Measurements from ENCODE around the gene SFI1. TPM values are rescaled to one million over a fixed set of nuclear protein-coding genes. Genes with fewer than 3 reads are reported as not detected.

The SFI1 gene, protein sequence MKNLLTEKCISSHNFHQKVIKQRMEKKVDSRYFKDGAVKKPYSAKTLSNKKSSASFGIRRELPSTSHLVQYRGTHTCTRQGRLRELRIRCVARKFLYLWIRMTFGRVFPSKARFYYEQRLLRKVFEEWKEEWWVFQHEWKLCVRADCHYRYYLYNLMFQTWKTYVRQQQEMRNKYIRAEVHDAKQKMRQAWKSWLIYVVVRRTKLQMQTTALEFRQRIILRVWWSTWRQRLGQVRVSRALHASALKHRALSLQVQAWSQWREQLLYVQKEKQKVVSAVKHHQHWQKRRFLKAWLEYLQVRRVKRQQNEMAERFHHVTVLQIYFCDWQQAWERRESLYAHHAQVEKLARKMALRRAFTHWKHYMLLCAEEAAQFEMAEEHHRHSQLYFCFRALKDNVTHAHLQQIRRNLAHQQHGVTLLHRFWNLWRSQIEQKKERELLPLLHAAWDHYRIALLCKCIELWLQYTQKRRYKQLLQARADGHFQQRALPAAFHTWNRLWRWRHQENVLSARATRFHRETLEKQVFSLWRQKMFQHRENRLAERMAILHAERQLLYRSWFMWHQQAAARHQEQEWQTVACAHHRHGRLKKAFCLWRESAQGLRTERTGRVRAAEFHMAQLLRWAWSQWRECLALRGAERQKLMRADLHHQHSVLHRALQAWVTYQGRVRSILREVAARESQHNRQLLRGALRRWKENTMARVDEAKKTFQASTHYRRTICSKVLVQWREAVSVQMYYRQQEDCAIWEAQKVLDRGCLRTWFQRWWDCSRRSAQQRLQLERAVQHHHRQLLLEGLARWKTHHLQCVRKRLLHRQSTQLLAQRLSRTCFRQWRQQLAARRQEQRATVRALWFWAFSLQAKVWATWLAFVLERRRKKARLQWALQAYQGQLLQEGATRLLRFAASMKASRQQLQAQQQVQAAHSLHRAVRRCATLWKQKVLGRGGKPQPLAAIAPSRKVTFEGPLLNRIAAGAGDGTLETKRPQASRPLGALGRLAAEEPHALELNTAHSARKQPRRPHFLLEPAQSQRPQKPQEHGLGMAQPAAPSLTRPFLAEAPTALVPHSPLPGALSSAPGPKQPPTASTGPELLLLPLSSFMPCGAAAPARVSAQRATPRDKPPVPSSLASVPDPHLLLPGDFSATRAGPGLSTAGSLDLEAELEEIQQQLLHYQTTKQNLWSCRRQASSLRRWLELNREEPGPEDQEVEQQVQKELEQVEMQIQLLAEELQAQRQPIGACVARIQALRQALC
- total RNA-seq (300 TPM), polyA plus RNA-seq (10 to 100 TPM; 18.6 to 36.1 (median 28.0) TPM)

- Mint-ChIP-seq H3K36me3 (peaks cover 3% of the 10 kb centered on the region), H3K4me3 (peak within 1 kb of the TSS; percentile 93 to 99 (median 94)), H3K27me3 (peaks cover 4% of the 10 kb centered on the region), H3K9me3 (no peaks in the 10 kb centered on the region), H3K4me1 (peaks cover 8 to 61% (median 24%) of the 10 kb centered on the region in 4 donors), H3K27ac (peak within 1 kb of the TSS; percentile 96 to 99 (median 98))
- Histone ChIP-seq H3K27ac (ENCODE audit: insufficient read depth, low read length, poor library complexity, severe bottlenecking) (peak within 1 kb of the TSS; percentile 91), H3K9me3 (ENCODE audit: control insufficient read depth in 2 of 2, low read length in 2 of 2) (no peaks in the 10 kb centered on the region), H3K4me3 (ENCODE audit: low read depth, low read length) (peak within 1 kb of the TSS; percentile 92), H3K4me1 (ENCODE audit: control insufficient read depth, insufficient read depth, low read length, poor library complexity, severe bottlenecking) (peaks cover 63% of the 10 kb centered on the region), H3K36me3 (ENCODE audit: control insufficient read depth, insufficient read depth, low read length) (no peaks in the 10 kb centered on the region), H3K27me3 (ENCODE audit: control insufficient read depth, insufficient read depth, low read length) (no peaks in the 10 kb centered on the region)
- peak; percentile 87 for ATAC-seq (ENCODE audit: low read depth in 2 of 2)
- peak; percentile 93 to 97 (median 97) for DNase-seq
Observed at GRCh38 chr22:31496007-31496734, at the start of gene SFI1. TSS of gene SFI1 (plus strand) at chr22:31496536. CDS start at chr22:31508285, 11,749 bp downstream.

GRCh38 chr22:31446767-31447166 lies 49.6 kb upstream of the SFI1 start:
- no peak overlapping the region for H3K4me3 Mint-ChIP-seq
- peaks cover 48% of the 10 kb centered on the region for H3K36me3 ChIP-seq (ENCODE audit: control insufficient read depth, insufficient read depth, low read length)
- no peak for DNase-seq
- H3K27me3 Mint-ChIP-seq = no peaks in the 10 kb centered on the region
- no peak overlapping the region for H3K4me3 ChIP-seq (ENCODE audit: low read depth, low read length)
- H3K9me3 Mint-ChIP-seq = no peaks in the 10 kb centered on the region
- no peaks in the 10 kb centered on the region for H3K27me3 ChIP-seq (ENCODE audit: control insufficient read depth, insufficient read depth, low read length)
- no peak overlapping the region for H3K27ac ChIP-seq (ENCODE audit: insufficient read depth, low read length, poor library complexity, severe bottlenecking)
- no peak overlapping the region for H3K27ac Mint-ChIP-seq
- H3K9me3 ChIP-seq (ENCODE audit: control insufficient read depth in 2 of 2, low read length in 2 of 2) = no peaks in the 10 kb centered on the region
- H3K36me3 Mint-ChIP-seq = peaks cover 37% of the 10 kb centered on the region
- no peak for ATAC-seq (ENCODE audit: low read depth in 2 of 2)
- no peaks in the 10 kb centered on the region for H3K4me1 ChIP-seq (ENCODE audit: control insufficient read depth, insufficient read depth, low read length, poor library complexity, severe bottlenecking)
- H3K4me1 Mint-ChIP-seq = peaks cover 0 to 2% (median 0%) of the 10 kb centered on the region in 4 donors

DNA sequence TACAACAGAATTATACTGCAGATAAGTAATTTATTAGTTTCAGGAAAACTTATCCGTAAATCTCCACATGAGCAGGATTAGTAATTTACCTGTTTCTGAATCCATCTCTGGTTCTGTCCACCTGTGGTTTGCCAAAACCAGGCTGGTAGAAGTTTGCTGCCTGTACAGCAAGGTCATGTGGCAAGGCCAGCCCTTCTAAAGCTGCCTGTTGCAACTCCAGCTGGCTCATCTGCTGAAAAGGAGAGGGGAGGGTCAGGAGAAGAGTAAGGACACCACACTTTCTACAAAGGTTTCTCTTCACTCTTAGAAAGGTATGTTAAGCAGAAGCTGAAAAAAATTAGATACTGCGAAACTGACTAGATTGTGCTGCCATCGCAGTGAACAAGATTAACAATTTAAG lies 49.0 kb upstream of the SFI1 start:
- no peak for ATAC-seq (ENCODE audit: low read depth in 2 of 2)
- peak overlapping the region in 1 of 3 donors; percentile 41 for H3K27ac Mint-ChIP-seq
- Histone ChIP-seq H3K4me3 (ENCODE audit: low read depth, low read length) (no peak overlapping the region), H3K36me3 (ENCODE audit: control insufficient read depth, insufficient read depth, low read length) (peaks cover 43% of the 10 kb centered on the region), H3K27me3 (ENCODE audit: control insufficient read depth, insufficient read depth, low read length) (no peaks in the 10 kb centered on the region), H3K9me3 (ENCODE audit: control insufficient read depth in 2 of 2, low read length in 2 of 2) (no peaks in the 10 kb centered on the region), H3K27ac (ENCODE audit: insufficient read depth, low read length, poor library complexity, severe bottlenecking) (no peak overlapping the region), H3K4me1 (ENCODE audit: control insufficient read depth, insufficient read depth, low read length, poor library complexity, severe bottlenecking) (no peaks in the 10 kb centered on the region)
- peaks cover 0 to 5% (median 1%) of the 10 kb centered on the region in 4 donors for H3K4me1 Mint-ChIP-seq
- no peaks in the 10 kb centered on the region for H3K27me3 Mint-ChIP-seq
- H3K9me3 Mint-ChIP-seq = no peaks in the 10 kb centered on the region
- H3K36me3 Mint-ChIP-seq = peaks cover 33% of the 10 kb centered on the region
- H3K4me3 Mint-ChIP-seq = no peak overlapping the region
- no peak for DNase-seq

DNA sequence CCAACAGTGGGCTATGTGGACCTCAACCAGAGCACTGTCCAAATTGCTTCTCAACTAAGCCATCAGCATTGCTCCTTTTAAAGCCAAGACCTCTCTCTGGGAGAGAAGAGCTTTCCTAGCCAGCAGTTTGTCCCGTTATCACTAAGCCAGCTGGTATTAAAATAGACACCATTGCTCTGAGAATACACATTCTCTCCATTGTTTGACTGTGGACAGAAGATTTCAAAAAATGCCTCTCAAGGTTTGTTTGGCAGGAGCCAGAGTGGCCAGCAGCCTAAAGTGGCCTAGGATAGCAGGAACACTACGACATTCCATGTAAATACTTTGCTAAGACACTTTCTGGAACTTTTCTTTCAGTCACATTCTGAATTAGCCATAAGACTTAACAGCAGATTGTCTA lies 48.0 kb upstream of the SFI1 start:
- Mint-ChIP-seq H3K36me3 (peaks cover 25% of the 10 kb centered on the region), H3K4me1 (peaks cover 0 to 5% (median 1%) of the 10 kb centered on the region in 4 donors), H3K9me3 (no peaks in the 10 kb centered on the region), H3K27ac (peak overlapping the region in 1 of 3 donors; percentile 27), H3K4me3 (no peak overlapping the region), H3K27me3 (no peaks in the 10 kb centered on the region)
- no peak for ATAC-seq (ENCODE audit: low read depth in 2 of 2)
- Histone ChIP-seq H3K9me3 (ENCODE audit: control insufficient read depth in 2 of 2, low read length in 2 of 2) (no peaks in the 10 kb centered on the region), H3K27ac (ENCODE audit: insufficient read depth, low read length, poor library complexity, severe bottlenecking) (no peak overlapping the region), H3K4me3 (ENCODE audit: low read depth, low read length) (no peak overlapping the region), H3K4me1 (ENCODE audit: control insufficient read depth, insufficient read depth, low read length, poor library complexity, severe bottlenecking) (no peaks in the 10 kb centered on the region), H3K27me3 (ENCODE audit: control insufficient read depth, insufficient read depth, low read length) (no peaks in the 10 kb centered on the region), H3K36me3 (ENCODE audit: control insufficient read depth, insufficient read depth, low read length) (peaks cover 38% of the 10 kb centered on the region)
- DNase-seq = no peak

DNA sequence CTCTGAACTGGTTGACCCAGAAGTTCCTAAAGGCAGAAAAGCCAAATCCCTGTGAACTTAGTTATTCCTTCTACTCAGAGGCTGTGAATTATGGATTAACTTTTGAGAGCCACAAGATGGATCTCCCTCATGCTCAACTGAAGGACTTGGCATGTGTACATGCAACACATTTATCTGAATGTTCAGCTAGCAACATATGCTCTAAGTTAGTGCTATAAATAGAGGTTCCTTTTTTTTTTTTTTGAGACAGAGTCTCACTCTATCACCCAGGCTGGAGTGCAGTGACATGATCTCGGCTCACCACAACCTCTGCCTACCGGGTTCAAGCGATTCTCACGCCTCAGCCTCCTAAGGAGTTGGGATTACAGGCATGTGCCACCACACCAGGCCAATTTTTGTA lies 46.8 kb upstream of the SFI1 start:
- peaks cover 40% of the 10 kb centered on the region for H3K36me3 ChIP-seq (ENCODE audit: control insufficient read depth, insufficient read depth, low read length)
- H3K36me3 Mint-ChIP-seq = peaks cover 24% of the 10 kb centered on the region

DNA sequence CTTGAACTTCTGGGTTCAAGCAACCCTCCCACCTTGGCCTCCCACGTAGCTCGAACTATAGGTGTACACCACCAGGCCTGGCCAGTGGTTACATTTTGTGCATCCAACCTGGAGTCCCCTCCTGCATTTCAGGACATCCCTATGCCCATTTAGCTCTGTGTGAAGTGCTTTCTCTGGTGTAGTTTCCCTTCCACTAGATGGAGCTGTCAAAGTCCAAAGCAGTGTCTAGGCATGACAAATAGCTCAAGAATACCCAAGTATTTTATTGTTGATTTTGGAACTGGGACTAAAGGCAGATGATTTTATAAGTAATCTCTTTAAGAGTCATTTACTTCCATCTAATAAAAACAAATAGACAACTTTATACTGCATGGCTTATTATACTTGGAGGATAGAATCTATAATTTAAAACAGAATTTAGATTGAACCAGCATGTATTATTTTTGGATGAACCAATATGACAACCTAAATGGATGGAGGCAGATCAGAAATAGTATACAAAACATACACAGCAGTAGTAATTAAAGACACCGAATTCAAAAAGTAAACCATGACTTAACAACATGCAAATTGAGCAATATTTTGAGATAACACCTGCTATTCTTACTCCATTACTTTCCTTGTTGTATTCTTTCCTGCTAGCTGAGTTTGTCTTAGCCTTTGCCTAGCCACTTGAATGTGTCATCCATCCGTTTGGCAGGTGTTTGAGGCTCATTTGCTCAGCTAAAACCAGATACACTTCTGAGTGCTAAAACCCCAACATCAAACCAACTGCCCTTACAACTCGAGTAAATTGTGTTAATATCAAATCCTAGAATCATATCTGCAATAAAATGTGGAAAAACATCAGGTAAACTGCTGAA lies 44.4 kb upstream of the SFI1 start:
- peaks cover 21% of the 10 kb centered on the region for H3K36me3 Mint-ChIP-seq
- Histone ChIP-seq H3K27ac (ENCODE audit: insufficient read depth, low read length, poor library complexity, severe bottlenecking) (no peak overlapping the region), H3K36me3 (ENCODE audit: control insufficient read depth, insufficient read depth, low read length) (peaks cover 43% of the 10 kb centered on the region), H3K4me3 (ENCODE audit: low read depth, low read length) (no peak overlapping the region), H3K27me3 (ENCODE audit: control insufficient read depth, insufficient read depth, low read length) (no peaks in the 10 kb centered on the region), H3K4me1 (ENCODE audit: control insufficient read depth, insufficient read depth, low read length, poor library complexity, severe bottlenecking) (no peaks in the 10 kb centered on the region), H3K9me3 (ENCODE audit: control insufficient read depth in 2 of 2, low read length in 2 of 2) (no peaks in the 10 kb centered on the region)
- H3K4me3 Mint-ChIP-seq = no peak overlapping the region
- no peaks in the 10 kb centered on the region for H3K9me3 Mint-ChIP-seq
- H3K27me3 Mint-ChIP-seq = no peaks in the 10 kb centered on the region
- DNase-seq = peak; percentile 2 to 52 (median 29)
- ATAC-seq (ENCODE audit: low read depth in 2 of 2) = peak; percentile 42 to 55
- peaks cover 0 to 5% (median 1%) of the 10 kb centered on the region in 4 donors for H3K4me1 Mint-ChIP-seq
- H3K27ac Mint-ChIP-seq = peak overlapping the region in 1 of 3 donors; percentile 53

More for the DNA sequence above, 46.8 kb upstream of the SFI1 start:
- DNase-seq (no peak), ATAC-seq (ENCODE audit: low read depth in 2 of 2) (no peak)
- Mint-ChIP-seq H3K4me3 (no peak overlapping the region), H3K9me3 (no peaks in the 10 kb centered on the region), H3K27ac (peak overlapping the region in 1 of 3 donors; percentile 31), H3K27me3 (no peaks in the 10 kb centered on the region), H3K4me1 (peaks cover 0 to 5% (median 1%) of the 10 kb centered on the region in 4 donors)
- Histone ChIP-seq H3K27ac (ENCODE audit: insufficient read depth, low read length, poor library complexity, severe bottlenecking) (no peak overlapping the region), H3K4me1 (ENCODE audit: control insufficient read depth, insufficient read depth, low read length, poor library complexity, severe bottlenecking) (no peaks in the 10 kb centered on the region), H3K9me3 (ENCODE audit: control insufficient read depth in 2 of 2, low read length in 2 of 2) (no peaks in the 10 kb centered on the region), H3K27me3 (ENCODE audit: control insufficient read depth, insufficient read depth, low read length) (no peaks in the 10 kb centered on the region), H3K4me3 (ENCODE audit: low read depth, low read length) (no peak overlapping the region)

All from CD4-positive, CD25-positive, alpha-beta regulatory T cell (primary cell).